Measurements from ENCODE around the gene PCDHGA11.
"Not testable (repeated sequence)": the region's sequence is repeated elsewhere in the genome, so short reads cannot be mapped to it uniquely, and the experiment has no call there.

The PCDHGA11 gene

GRCh38 chr5:141398608-141399007, 22.2 kb upstream of the PCDHGA11 start:
- DNase-seq (ENCODE audit: low read depth in 2 of 2, low spot score in 1 of 2), result no peak

- DNase-seq (ENCODE audit: low read depth in 2 of 2, low spot score in 1 of 2), result no peak
Measured at GRCh38 chr5:141399555-141400258, 21.1 kb upstream of the PCDHGA11 start.

GRCh38 chr5:141402553-141403243, 18.2 kb upstream of the PCDHGA11 start, which contains the start of gene PCDHGA9:
TSS of gene PCDHGA9 (plus strand) at chr5:141402778. CDS start at chr5:141402953, 175 bp downstream.
- no peak for DNase-seq (ENCODE audit: low read depth in 2 of 2, low spot score in 1 of 2)

DNA sequence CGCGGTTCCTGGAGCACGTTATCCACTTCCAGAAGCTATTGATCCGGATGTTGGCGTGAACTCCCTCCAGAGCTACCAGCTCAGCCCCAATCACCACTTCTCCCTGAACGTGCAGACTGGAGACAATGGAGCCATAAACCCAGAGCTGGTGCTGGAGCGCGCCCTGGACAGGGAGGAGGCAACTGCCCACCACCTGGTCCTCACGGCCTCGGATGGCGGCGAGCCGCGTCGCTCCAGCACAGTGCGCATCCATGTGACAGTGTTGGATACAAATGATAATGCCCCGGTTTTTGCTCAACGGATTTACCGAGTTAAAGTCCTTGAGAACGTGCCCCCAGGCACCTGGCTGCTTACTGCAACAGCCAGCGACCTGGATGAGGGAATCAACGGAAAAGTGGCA, 17.5 kb upstream of the PCDHGA11 start:
- no peak for DNase-seq (ENCODE audit: low read depth in 2 of 2, low spot score in 1 of 2)

DNA sequence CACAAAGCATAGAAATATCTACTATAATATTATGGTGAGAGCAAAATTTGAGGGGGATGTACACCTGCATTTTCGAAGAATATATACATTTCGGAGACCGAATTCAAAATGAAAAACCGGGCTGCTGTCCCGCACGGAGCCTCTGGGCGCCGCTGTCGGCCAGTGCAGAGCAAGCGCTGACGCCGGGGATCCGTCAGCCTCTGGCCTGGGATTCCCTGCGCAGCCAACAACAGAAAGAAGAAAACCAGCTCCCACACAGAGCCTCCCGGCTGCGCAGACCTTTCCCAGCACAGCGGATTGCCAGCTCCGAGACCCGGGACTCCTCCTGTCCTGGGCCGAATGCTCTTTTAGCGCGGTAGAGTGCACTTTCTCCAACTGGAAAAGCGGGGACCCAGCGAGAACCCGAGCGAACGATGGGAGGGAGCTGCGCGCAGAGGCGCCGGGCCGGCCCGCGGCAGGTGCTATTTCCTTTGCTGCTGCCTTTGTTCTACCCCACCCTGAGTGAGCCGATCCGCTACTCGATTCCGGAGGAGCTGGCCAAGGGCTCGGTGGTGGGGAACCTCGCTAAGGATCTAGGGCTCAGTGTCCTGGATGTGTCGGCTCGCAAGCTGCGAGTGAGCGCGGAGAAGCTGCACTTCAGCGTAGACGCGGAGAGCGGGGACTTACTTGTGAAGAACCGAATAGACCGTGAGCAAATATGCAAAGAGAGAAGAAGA, 12.9 kb upstream of the PCDHGA11 start, which contains the start of gene PCDHGB6:
Gene PCDHGB6 (plus strand): TSS at position 232 of the 716 bp plus-strand sequence. CDS start 182 bp downstream, at position 414.
- DNase-seq (ENCODE audit: low read depth in 2 of 2, low spot score in 1 of 2), result not testable (repeated sequence)

DNA sequence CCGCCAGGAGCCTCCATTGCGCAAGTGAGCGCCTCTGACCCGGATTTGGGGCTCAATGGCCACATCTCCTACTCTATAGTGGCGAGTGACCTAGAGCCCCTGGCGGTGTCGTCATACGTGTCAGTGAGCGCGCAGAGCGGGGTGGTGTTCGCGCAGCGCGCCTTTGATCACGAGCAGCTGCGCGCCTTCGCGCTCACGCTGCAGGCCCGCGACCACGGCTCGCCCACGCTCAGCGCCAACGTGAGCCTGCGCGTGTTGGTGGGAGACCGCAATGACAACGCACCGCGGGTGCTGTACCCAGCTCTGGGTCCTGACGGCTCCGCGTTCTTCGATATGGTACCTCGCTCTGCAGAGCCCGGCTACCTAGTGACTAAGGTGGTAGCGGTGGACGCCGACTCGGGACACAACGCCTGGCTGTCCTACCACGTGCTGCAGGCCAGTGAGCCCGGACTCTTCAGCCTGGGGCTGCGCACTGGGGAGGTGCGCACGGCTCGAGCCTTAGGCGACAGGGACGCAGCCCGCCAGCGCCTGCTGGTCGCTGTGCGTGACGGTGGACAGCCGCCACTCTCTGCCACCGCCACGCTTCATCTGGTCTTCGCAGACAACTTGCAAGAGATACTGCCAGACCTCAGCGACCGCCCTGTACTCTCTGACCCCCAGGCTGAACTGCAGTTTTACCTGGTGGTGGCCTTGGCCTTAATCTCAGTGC, 11.1 kb upstream of the PCDHGA11 start:
- no peak for DNase-seq (ENCODE audit: low read depth in 2 of 2, low spot score in 1 of 2)

GRCh38 chr5:141411575-141411974, 9.3 kb upstream of the PCDHGA11 start:
- DNase-seq (ENCODE audit: low read depth in 2 of 2, low spot score in 1 of 2), result no peak

GRCh38 chr5:141412854-141413539, 7.9 kb upstream of the PCDHGA11 start, which contains the start of gene PCDHGA10:
TSS of gene PCDHGA10 (plus strand) at chr5:141412987. CDS start at chr5:141413176, 189 bp downstream.
- DNase-seq (ENCODE audit: low read depth in 2 of 2, low spot score in 1 of 2), result no peak

- no peak for DNase-seq (ENCODE audit: low read depth in 2 of 2, low spot score in 1 of 2)
Measured at GRCh38 chr5:141413540-141414069, 7.2 kb upstream of the PCDHGA11 start.

- not testable (repeated sequence) for DNase-seq (ENCODE audit: low read depth in 2 of 2, low spot score in 1 of 2)
Measured at GRCh38 chr5:141414548-141415274, 6.1 kb upstream of the PCDHGA11 start.

GRCh38 chr5:141415275-141415618, 5.6 kb upstream of the PCDHGA11 start:
- DNase-seq (ENCODE audit: low read depth in 2 of 2, low spot score in 1 of 2), result not testable (repeated sequence)

DNA sequence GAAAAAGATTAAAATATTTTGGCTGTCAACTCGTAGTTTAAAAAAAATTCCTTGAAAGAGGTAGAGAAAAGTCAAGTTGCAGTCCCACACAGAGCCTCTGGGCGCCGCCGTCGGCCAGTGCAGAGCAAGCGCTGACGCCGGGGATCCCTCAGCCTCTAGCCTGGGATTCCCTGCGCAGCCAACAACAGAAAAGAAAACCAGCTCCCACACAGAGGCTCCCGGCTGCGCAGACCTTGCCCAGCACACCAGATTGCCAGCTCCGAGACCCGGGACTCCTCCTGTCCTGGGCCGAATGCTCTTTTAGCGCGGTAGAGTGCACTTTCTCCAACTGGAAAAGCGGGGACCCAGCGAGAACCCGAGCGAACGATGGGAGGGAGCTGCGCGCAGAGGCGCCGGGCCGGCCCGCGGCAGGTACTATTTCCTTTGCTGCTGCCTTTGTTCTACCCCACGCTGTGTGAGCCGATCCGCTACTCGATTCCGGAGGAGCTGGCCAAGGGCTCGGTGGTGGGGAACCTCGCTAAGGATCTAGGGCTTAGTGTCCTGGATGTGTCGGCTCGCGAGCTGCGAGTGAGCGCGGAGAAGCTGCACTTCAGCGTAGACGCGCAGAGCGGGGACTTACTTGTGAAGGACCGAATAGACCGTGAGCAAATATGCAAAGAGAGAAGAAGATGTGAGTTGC, 3.2 kb upstream of the PCDHGA11 start, which contains the start of gene PCDHGB7:
Gene PCDHGB7 (plus strand): TSS at position 184 of the 679 bp plus-strand sequence. CDS start 183 bp downstream, at position 367.
- DNase-seq (ENCODE audit: low read depth in 2 of 2, low spot score in 1 of 2), result not testable (repeated sequence)

- no peak for DNase-seq (ENCODE audit: low read depth in 2 of 2, low spot score in 1 of 2)
Measured at GRCh38 chr5:141419074-141419880, 1.6 kb upstream of the PCDHGA11 start.

DNA sequence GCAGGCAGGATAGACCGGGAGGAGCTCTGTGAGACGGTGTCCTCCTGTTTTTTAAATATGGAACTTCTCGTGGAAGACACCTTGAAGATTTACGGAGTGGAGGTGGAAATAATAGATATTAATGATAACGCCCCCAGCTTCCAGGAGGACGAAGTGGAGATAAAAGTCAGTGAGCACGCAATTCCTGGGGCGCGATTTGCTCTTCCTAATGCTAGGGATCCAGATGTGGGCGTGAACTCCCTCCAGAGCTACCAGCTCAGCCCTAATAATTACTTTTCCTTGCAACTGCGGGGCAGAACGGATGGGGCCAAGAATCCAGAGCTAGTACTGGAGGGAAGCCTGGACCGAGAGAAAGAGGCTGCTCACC, 621 bp downstream of the PCDHGA11 start:
- DNase-seq (ENCODE audit: low read depth in 2 of 2, low spot score in 1 of 2), result no peak

GRCh38 chr5:141422742-141423291, 2.0 kb downstream of the PCDHGA11 start:
- DNase-seq (ENCODE audit: low read depth in 2 of 2, low spot score in 1 of 2), result no peak

- no peak for DNase-seq (ENCODE audit: low read depth in 2 of 2, low spot score in 1 of 2)
Measured at GRCh38 chr5:141427783-141428426, 7.1 kb downstream of the PCDHGA11 start.
